ENCODE measurements around the gene C2orf68. TPM values are rescaled to one million over a fixed set of nuclear protein-coding genes. Genes with fewer than 3 reads are reported as not detected.

The C2orf68 gene
- total and polyA plus RNA-seq, 2 of the 13 experiments (the other 11 are each of a cell fraction or from before 2014, with no cell fraction given), result 47.1 to 77.4 TPM

- TF ChIP-seq ZNF687 (CRISPR knock-in tag; IDR thresholded peaks at IDR 0.05), result peak; percentile 95
- no peak for TF ChIP-seq TERF1 (CRISPR knock-in tag; IDR thresholded peaks at IDR 0.05)
- TF ChIP-seq ZBTB46 (CRISPR knock-in tag; IDR thresholded peaks at IDR 0.05; ENCODE audit: borderline replicate concordance), result no peak
- no peak; the same call in 1 of the 2 replicates for TF ChIP-seq ZZZ3 (CRISPR knock-in tag; IDR thresholded peaks at IDR 0.05; ENCODE audit: borderline replicate concordance)
- no peak for TF ChIP-seq GPBP1L1 (CRISPR knock-in tag; IDR thresholded peaks at IDR 0.05)
- peak; percentile 43; the same call in 1 of the 2 replicates for TF ChIP-seq KDM3A (CRISPR knock-in tag; IDR thresholded peaks at IDR 0.05; ENCODE audit: low read depth)
- no peak for TF ChIP-seq NFRKB (IDR thresholded peaks at IDR 0.05)
- 0 out of 2 replicates have a peak, but pooled peaks have one; percentile 84 for TF ChIP-seq ZNF674 (CRISPR knock-in tag; IDR thresholded peaks at IDR 0.05; ENCODE audit: low read depth)
- no peak for TF ChIP-seq IKZF1 (IDR thresholded peaks at IDR 0.05)
- TF ChIP-seq GATAD1 (CRISPR knock-in tag; IDR thresholded peaks at IDR 0.05), result peak; percentile 90
- TF ChIP-seq ZNF253 (CRISPR knock-in tag; IDR thresholded peaks at IDR 0.05; ENCODE audit: borderline replicate concordance), result no peak
- TF ChIP-seq ZBTB43 (CRISPR knock-in tag; conservative IDR thresholded peaks at IDR 0.05), result peak; percentile 12
- peak; percentile 87 for TF ChIP-seq ZNF431 (CRISPR knock-in tag; IDR thresholded peaks at IDR 0.05; ENCODE audit: borderline replicate concordance, low read depth)
- no peak for TF ChIP-seq PRPF4 (IDR thresholded peaks at IDR 0.05; ENCODE audit: low read depth, low read length, poor library complexity, severe bottlenecking)
- no peak for TF ChIP-seq NR1H2 (CRISPR knock-in tag; IDR thresholded peaks at IDR 0.05; ENCODE audit: borderline replicate concordance, low read depth)
- TF ChIP-seq ZNF766 (CRISPR knock-in tag; IDR thresholded peaks at IDR 0.05; ENCODE audit: borderline replicate concordance), result peak; percentile 42; the same call in 1 of the 2 replicates
- peak; percentile 53; the same call in 1 of the 2 replicates for TF ChIP-seq ZC3H13 (CRISPR knock-in tag; IDR thresholded peaks at IDR 0.05)
- TF ChIP-seq ZNF772 (CRISPR knock-in tag; IDR thresholded peaks at IDR 0.05), result peak; percentile 83; the same call in 1 of the 2 replicates
- TF ChIP-seq STAT5B (CRISPR knock-in tag; IDR thresholded peaks at IDR 0.05), result peak; percentile 41; the same call in 1 of the 2 replicates
These were observed 16.4 kb downstream of the C2orf68 start, which contains the start of gene RNF181 (continued) for GRCh38 chr2:85595301-85596025.
